T follicular helper cell (primary cell): ENCODE results near the gene PAMR1.
"Not testable (repeated sequence)": the region's sequence is repeated elsewhere in the genome, so short reads cannot be mapped to it uniquely, and the experiment has no call there.

Experiments
- DNase-seq: peaks from one replicate; pipeline ENCODE4 v3.0.0-alpha.2; 2020; ENCODE audit warnings: low read depth
- total RNA-seq, 2 experiments: gene quantifications; one replicate each; lab custom pipeline; 2026; lab: John Stamatoyannopoulos, UW

PAMR1 gene, protein sequence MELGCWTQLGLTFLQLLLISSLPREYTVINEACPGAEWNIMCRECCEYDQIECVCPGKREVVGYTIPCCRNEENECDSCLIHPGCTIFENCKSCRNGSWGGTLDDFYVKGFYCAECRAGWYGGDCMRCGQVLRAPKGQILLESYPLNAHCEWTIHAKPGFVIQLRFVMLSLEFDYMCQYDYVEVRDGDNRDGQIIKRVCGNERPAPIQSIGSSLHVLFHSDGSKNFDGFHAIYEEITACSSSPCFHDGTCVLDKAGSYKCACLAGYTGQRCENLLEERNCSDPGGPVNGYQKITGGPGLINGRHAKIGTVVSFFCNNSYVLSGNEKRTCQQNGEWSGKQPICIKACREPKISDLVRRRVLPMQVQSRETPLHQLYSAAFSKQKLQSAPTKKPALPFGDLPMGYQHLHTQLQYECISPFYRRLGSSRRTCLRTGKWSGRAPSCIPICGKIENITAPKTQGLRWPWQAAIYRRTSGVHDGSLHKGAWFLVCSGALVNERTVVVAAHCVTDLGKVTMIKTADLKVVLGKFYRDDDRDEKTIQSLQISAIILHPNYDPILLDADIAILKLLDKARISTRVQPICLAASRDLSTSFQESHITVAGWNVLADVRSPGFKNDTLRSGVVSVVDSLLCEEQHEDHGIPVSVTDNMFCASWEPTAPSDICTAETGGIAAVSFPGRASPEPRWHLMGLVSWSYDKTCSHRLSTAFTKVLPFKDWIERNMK
- 0 reads per million in 2 experiments for total RNA-seq

DNA sequence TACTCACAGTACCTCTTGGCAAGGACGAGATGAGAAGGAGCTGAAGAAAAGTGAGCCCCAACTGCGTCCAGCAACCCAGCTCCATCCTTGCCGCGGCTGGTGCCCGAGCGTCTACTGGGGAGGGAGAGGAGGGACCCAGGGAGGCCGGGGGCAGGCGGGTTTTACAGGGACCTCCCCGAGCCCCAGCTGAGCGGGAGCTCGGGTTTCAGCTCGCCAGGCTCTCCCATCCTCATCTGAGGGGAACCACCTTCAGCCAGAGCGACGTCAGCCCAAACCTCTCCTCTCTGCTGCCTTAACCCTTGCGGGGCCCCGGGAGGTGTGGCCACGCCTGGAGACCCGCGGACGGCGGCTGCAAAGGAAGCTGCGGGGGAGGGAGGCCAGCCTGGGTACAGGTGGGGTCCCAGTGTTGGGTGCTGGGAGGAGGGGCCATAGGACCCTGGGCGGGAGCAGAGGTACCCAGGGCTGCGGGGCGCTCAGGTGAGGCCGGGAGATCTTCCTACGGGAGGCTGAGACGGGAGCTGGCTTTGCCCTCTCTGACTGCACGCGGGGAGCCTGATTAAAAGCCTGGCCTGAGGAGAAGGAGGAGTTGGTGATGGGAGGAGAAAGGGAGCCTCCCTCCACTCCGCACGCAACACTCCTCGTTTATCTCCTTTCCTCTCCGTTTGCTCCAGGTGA is at the start of gene PAMR1:
TSS of gene PAMR1 (minus strand) at position 116 of the 675 bp plus-strand sequence. CDS start at position 85, 31 bp downstream.
- DNase-seq: no peak

DNA sequence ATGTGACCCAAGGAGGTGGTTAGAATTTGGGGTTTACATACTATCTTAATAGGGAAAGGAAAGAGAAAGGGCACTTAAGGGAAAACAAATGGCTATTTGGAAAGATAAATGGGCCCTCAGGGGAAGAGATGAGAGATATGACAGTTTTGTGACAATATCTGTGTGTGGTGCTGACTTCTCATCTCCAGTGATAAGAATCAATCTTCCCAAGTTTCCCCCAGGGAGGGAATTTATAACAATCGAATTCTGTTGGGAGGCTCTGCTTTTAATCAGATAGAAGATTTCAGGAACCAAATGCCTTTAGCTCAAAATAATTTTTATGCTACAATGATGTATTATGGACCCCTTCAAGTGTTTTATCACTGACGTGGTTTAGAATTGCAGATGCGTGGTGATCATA is 46.3 kb upstream of the PAMR1 start:
- no peak for DNase-seq

DNA sequence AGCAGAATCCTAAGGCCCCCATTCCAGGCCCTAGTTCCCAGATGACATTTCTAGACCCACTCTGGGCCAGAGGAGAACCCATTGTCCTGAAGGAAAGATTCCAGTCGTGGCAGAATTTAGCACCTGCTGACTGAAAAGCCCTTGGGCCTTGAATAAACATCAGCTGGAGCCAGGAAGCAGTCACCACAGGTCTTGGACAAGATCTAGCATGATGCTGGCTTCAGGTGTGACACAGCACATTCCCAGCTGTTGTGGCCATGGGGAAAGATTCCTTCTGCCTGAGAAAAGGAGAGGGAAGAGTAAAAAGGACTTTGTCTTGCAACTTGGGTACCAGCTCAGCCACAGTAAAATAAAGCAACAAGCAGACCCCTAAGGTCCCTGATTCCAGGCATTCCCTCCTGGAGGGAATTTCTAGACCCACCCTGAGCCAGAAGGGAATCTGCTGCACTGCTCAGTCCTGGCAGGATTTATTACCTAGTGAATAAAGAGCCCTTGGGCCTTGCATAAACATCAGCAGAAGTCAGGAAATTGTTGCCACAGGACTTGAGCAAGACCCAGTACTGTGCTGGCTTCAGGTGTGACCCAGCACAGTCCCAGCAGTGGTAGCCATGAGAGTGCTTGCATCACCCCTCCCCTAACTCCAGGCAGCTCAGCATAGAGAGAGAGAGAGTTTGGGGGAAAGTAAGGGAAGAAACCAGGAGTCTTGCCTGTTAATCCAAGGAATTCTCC is 42.5 kb upstream of the PAMR1 start:
- no peak for DNase-seq

DNA sequence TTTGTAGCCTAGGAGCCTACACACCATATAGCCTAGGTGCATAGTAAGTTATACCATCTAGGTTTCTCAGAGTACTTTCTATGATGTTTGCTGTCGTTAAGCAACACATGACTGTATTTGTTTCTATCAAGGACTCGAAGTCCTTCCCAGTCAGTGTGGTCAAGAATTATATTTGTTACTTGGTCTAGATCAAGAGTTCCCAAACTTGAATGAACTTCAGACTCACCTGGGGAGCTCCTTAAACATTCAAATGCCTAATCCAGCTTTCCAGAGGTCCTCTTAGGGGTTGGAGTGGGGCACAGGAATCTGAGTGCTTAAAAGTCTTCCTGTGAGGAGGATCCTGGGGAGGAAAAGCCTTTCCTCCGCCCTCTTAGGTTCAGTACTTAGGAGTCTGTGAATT is 41.5 kb upstream of the PAMR1 start:
- no peak for DNase-seq

DNA sequence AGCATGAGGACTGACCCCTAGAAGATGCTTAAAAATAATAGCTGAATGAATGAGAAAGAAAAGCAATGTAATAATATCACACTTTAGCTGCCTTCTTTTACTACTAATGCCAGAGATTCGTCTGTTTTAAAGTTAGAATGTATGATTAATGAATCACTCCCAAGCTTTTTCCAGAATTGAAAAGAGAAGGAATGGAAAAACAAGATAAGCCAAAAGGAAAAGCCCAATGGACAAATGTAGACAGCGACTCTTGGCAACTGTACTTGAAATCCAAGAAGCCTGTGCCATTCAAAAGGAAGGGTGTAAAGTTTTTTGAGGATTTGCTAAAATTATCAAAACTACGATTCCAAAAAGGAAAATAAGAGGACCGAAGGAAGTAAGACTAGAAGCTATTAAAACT is 40.8 kb upstream of the PAMR1 start:
- DNase-seq: no peak

DNA sequence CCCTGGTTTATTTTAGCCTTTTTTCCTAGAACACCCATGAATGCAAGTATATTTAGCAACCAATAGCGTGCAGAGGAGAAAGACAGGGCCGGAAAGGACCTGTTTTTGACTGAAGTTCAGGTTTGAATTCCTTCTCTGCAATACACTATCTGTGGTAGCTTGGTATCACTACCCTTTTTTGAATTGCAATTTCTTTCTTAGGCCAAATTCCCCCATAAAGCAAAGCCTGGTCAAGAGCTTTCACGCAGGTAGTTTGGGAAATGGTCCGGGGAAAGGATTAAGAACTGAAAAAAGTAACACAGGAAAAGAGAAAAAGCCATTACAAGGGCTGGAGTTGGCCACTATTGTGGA is 38.8 kb upstream of the PAMR1 start:
- no peak for DNase-seq

DNA sequence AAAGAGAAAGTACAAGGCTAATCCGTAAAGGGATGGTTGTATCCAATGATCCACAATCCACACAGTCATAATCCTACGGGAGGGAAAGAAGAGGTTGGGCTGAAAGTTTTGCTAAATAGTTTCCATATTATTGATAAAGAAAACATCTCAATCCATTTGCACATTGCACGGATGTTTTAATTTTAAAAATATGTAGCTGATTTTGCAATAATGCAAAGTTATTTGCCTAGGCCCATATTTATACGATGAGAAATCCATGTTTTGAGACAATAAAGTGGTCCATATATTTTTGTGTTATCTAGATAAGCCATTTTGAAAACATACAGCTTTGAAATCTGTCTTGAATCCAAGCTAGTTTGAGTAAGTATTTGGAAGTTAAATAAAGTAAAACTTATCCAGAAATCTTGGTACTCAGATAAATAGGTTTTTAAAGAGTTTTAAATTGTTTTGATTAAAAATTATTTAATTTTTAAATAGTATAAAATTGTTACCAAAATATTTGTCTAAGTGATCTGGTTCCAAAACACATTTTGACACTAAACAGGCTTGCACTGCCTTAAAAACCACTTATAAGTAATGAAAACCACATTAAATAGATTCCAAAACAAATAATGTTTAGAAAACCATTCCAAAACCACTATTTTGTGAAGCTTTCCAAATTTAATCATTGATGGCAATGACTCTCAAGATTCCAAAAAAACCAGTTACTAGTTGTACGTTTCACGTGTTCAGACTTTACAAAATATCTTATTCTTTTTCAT is 38.2 kb upstream of the PAMR1 start:
- no peak for DNase-seq

DNA sequence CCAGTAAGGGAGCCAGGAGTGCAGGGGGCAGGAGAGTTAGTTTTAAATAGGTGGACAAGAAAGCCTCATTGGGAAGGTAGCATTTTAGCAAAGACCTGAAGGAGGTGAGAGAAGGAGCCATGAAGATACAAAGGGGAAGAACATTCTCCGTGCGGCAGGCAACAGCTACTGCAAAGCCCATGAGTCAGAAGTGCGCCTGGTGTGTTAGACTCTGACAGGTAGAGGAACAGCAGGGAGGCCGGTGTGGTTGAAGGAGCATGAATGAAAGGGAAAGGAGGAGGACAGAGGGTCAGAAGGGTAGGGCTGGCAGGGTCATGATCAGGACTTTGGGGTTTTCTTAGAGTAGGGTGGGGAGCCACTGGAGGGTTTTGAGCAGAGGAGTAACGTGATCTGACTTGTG is 34.5 kb upstream of the PAMR1 start:
- DNase-seq: no peak

DNA sequence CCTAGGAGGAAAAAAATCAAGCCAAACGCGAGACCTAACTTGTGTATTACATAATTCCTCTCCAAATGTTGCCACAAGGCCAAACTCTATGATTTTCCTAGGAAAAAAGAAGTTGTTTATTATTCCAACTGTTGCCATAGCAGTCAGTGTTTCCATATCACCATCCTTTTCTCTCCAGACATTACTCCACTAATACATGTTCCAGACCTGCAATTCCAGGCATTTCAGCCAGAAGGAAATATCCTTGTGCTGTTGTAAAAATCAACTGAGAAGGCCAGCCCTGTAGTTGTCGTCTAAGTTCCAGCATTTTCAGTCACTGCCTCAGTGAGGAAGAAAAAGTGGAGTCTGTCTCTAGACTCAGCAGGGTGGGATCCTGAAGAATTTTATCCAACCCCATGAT is 33.1 kb upstream of the PAMR1 start:
- no peak for DNase-seq

DNA sequence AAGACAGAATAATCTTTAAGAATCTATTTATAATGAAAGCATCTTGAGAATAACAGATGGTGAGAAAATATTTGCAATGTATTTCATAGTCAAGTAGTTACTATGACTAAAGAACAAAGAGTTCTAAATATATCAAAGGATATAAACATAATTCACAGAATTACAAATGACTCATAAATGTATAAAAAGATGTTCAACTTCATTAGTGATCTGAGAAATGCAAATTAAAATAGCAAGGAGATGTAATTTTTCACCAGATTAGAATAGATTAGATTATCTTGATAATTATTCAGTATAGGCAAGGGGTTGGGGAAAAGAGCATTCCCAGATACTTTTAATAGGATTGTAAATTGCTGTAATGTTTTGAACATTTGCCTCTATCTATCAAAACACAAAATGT is 30.1 kb upstream of the PAMR1 start:
- DNase-seq: no peak

DNA sequence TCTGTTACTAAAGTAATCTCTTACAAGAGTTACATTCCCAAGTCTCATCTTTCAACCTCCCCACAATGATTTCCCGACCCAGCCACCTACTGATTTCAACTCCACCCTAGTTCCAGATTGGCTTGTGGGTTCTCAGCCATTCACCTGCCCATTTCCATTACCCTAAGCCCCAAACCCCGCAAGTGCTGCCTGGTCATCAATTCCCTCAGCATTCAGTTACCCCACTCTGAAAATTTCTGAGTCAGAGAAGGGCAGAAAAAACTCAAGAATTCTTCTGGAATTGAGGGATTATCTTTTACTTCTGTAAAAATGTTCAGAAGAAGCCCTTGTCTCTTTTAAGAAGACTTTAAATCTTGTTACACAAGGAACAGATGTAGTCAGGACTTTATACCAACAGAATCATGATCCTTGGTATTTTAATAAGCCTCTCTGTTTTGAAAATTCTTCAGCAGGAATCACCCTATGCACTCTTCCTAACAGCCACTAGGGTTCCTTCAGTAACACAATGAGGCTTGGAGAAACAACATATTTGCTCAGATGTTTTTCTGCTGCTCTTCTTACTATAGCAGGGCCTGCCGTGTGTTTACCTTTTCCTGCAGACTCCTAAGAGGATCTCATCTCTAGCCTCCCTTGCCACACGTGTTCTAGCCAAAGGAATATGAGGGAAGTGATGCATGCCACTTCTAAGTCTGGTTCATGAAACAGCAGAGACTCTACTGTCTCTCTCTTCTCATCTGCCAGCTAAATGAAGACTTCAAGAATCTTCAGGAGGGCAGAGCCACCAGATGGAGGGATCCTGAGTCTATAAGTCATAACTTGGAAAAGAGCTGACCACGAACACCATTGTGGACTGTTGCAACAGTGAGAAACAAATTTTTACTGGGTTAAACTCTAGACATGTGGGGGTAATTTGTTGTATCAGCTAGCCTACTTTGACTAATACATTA is 29.3 kb upstream of the PAMR1 start:
- DNase-seq: no peak

DNA sequence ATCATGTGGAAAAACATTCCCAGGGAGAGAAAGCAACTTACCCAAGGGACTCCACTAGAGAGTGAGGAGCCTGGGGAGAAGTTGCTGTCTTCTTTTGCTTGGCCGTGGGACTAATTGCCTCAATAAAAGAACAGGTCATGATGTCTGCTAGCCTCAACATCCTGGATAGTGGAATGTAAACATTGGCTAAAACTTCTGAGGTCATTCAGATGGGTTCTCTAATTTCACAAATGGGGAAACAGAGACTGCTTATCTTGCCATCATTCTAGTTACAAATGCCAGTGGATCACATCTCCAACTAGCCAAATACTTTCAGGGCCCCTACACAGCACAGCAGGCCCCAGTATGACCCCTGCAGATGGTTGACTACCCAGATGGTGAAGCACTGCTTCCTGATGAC is 28.4 kb upstream of the PAMR1 start:
- no peak for DNase-seq

DNA sequence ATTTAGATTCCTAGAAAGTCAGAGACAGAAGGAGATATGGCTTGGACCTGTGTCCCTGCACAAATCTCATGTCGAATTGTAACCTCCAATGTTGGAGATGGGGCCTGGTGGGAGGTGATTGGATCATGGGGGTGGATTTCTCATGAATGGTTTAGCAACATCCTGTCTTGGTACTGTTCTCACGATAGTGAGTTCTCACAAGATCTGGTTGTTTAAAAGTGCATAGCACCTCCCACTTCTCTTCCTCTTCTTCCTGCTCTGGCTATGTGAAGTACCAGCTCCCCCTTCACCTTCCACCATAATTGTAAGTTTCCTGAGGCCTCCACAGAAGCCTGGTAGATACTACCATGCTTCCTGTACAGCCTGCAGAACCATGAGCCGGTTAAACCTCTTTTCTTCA is 27.6 kb upstream of the PAMR1 start:
- no peak for DNase-seq

DNA sequence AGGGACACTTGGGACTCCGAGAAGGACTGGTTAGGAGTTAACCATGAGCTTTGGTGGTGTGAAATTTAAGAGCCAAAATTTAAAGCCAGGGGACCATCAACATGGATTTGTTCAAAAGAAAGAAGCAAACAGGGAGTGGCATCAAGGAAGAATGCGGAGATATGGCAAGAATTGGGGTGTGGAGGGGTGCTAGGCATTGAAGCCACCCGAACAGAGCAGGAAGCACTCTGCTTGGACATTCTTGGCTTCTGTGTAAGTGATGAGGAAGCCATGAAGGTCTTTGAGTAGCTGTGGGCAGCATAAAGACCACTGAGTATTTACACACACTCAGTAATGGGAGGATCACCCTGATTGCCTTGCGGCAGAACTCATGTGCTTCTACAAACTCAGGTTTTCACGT is 27.2 kb upstream of the PAMR1 start:
- DNase-seq: no peak

DNA sequence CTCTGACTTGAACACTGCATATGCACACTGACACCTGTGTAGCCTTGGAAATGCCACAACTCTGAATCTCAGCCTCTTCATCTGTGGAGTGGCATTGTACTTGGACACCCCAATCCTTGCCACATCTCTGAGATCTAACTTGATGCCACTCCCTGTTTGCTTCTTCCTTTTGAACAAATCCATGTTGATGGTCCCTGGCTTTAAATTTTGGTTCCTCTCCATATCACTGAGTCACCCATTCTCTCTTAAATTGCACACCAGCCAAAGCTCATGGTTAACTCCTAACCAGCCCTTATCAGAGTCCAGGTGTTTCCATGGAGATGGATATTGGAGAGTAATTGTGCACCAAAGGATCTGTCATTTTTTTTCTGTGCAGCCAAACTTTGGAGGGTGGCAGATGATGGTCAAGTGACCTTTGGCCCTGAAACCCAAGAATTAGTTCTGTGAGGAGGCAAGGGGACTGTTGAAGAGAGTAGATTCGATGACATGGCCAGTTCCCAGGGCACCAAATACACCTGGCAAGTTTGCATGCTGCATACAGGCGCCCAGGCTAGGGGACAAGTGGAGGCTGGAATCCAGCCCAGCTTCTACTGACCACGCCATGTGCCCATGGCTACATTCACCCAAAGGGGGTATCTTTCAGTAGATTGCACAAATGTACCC is 25.1 kb upstream of the PAMR1 start:
- DNase-seq: no peak

DNA sequence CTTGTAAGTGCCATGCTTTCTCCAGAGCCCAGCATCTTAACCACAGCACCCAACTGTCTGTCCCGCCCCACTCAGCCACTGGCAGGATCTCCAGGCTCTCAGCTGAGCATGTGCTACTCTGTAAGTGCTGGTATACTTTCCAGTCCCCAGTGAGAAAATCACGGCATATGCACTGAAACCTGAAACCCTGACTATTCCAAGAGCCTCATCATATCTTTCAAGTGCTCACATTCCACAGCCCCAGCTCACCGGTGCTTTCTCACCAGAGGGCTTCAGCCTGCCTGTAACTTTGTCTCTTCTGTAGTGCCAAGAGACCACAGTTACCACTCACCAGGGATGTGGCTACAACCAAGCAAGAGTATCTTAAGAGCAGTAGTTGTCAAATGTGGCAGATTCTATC is 24.4 kb upstream of the PAMR1 start:
- no peak for DNase-seq

DNA sequence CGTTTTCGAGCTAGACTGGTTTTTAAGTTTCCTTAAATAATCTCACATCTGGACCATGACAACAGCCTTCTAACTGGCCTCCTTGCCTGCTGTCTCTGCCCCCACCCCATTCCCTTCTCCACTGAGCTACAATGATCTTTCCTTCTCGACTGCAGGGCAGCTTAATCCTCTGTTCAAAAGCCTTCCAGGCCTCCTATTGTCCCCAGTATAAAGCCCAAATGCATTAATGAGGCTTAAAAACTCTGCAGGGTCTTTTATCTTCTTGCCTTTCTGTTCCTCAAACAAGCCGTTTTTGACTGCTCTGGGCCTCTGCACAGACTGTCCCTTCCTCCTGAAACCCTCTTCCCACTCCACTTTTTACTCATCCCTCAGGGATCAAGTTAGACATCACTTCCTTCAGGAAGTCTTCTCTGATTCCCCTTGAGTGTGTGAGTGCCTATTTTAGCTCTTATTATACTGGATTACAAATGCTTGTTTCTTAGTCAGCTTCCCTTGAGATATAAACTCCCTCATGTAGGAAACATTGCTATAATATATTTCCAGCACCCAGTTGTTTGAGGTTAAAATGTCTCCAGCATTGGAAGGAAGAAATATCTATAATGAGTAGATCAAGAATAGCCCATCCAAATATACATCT is 23.6 kb upstream of the PAMR1 start:
- no peak for DNase-seq

DNA sequence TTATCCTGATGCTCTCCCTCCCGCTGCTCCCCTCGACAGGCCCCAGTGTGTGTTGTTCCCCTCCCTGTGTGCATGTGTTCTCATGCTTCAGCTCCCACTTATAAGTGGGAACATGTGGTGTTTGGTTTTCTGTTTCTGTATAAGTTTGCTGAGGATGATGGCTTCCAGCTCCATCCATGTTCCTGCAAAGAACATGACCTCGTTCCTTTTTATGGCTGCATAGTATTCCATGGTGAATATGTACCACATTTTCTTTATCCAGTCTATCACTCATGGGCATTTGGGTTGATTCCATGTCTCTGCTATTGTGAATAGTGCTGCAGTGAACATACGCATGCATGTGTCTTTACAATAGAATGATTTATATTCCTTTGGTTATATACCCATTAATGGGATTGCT is 22.6 kb upstream of the PAMR1 start:
- DNase-seq: not testable (repeated sequence)

DNA sequence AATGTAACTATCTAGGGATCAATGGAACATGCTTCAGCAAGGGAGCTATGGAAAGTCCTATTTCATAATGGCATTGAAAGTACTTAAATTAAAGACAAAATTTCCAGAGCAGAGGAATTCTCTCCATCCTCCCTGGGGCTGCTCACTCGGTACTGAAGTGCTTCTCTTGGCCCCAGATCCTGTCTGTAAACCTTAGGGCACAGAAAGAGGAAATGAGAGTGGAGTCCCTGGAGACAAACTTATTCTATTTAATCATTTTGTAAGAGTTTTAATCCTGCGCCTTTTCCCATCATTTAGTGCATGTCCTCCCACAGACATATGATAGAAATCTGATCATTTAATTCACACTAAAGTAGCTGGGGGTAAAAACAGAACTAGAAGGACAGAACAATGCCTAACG is 20.9 kb upstream of the PAMR1 start:
- DNase-seq: no peak
